ENCODE data around the gene SP2.

- TF ChIP-seq CTCF (conservative IDR thresholded peaks at IDR 0.05 in 1 of 2, IDR thresholded peaks at IDR 0.05 in 1 of 2; ENCODE audit: low read depth in 1 of 2, low read length in 2 of 2) (no peak), EZH2 (IDR thresholded peaks at IDR 0.05; ENCODE audit: low read length, missing control alignments) (no peak)
Measured at GRCh38 chr17:47973541-47973940, 77.5 kb downstream of the SP2 start.
